GM12801 (cell line): Measurements from ENCODE around the gene HDAC4.

ENCODE experiments used
- TF ChIP-seq, protein P1 (sequence below): IDR thresholded peaks from one replicate; pipeline ENCODE4 v1.5.1; 2011; ENCODE audit warnings: control low read depth; ENCODE audit not compliant: insufficient read length; ENCODE audit errors: extremely low read depth

Gene HDAC4

DNA sequence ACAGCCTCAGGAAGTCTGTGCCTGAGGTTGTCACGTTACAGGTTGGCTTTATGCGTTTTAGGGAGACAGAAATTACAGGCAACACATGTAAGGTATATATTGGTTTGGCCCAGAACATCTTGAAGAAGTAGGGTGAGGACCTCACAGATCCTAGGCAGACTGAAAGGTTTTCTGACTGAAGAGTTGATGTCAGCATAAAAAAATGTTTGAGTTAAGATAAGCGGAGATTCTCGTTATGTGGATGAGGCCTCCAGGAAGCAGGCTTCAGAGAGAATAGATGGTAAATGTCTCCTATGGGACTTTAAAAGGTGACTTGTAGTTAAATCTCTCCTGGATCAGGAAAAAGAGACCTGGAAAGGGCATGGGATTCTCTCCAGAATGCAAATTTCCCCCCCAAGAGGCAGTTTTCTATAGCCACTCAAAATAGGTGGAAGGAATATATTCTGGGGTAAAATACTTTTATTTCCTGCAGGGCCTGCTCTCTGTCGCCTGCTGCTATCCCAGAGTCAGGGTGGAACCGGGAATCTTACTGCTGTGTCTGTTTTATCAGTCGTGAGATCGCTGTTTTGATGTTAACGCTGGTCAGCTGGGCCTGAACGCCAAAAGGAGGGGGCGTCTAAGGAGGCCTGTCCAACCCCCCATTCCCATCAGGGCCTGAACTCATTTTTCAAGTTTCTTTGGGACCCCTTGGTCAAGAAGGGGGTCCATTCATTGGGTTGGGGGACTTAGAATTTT lies 171.1 kb downstream of the HDAC4 start:
- TF ChIP-seq, protein P1, sequence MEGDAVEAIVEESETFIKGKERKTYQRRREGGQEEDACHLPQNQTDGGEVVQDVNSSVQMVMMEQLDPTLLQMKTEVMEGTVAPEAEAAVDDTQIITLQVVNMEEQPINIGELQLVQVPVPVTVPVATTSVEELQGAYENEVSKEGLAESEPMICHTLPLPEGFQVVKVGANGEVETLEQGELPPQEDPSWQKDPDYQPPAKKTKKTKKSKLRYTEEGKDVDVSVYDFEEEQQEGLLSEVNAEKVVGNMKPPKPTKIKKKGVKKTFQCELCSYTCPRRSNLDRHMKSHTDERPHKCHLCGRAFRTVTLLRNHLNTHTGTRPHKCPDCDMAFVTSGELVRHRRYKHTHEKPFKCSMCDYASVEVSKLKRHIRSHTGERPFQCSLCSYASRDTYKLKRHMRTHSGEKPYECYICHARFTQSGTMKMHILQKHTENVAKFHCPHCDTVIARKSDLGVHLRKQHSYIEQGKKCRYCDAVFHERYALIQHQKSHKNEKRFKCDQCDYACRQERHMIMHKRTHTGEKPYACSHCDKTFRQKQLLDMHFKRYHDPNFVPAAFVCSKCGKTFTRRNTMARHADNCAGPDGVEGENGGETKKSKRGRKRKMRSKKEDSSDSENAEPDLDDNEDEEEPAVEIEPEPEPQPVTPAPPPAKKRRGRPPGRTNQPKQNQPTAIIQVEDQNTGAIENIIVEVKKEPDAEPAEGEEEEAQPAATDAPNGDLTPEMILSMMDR = no peak

DNA sequence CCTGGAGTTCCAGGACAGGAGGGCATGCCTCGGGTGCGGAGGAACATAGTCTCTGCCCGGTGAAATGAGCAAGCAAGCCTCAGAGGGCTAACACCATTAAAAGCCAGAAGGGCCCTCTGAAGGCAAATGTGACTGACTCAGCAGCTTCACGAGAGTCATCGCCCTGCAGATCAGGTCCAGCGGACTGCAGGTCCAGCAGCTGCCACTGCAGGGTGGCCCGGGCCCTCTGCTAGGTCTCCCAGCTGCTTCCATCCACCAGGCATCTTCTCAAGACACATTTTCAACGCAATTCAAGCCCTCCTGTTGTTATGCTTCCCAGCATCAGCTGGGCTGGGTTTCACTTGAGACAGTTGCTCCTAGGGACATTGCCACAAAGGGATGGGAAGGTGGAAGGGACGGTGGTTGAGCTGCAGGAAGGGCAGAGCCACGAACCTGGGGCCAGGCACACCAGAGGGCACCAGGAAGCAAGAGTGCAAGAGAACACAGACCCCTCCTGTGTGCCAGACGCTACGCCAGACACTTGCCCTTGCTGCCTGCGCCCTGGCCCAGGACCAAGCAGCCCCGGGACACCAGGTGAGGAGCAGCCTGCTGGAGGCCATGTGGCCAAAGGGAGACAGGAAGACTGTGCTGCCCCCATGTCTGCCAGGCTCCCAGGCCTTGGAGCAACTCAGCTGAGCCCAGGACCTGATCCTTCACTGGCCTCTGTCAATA lies 173.0 kb downstream of the HDAC4 start:
- TF ChIP-seq, protein P1 = no peak

DNA sequence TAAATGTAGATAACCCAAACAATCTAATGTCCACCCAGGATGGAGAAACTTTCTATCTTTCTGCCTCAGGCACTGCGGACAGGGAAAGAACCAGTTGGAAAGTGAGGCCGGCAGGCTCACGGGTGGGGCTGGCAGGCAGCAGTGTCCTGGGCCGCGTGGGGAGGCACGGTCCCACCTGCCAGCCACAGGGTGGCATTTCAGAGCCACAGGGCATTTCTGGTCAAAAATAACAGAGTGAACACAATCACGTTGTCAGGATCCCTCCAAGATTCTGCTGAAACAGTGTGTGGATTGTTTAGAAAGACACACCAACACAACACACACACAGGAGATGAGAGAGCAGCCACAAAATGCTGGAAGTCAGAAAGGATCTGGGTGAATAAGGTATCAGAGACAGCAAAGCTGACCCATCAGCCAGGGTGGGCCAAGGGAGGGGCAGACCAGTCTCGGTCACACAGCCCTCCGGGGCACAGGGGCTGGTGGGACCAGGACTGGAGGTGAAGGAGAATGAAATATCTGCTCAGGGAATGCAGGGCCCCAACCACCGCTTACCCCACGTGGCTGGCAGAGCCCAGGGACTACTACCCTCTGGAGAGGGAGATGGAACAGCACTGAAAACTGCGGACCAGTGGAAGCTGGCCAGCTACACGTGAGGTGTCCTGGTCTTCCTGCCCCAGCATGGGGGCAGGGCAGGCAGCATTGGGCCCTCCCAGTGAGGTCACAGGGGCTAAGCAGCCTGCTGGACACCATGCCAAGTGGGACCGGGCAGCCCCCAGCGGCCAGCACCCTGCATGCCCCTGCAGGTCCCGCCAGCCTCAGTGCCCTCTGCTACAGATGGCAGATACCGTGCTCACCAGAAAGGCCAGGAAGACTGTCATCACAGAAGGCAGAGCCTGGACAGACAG lies 173.9 kb downstream of the HDAC4 start:
- TF ChIP-seq, protein P1 = no peak

DNA sequence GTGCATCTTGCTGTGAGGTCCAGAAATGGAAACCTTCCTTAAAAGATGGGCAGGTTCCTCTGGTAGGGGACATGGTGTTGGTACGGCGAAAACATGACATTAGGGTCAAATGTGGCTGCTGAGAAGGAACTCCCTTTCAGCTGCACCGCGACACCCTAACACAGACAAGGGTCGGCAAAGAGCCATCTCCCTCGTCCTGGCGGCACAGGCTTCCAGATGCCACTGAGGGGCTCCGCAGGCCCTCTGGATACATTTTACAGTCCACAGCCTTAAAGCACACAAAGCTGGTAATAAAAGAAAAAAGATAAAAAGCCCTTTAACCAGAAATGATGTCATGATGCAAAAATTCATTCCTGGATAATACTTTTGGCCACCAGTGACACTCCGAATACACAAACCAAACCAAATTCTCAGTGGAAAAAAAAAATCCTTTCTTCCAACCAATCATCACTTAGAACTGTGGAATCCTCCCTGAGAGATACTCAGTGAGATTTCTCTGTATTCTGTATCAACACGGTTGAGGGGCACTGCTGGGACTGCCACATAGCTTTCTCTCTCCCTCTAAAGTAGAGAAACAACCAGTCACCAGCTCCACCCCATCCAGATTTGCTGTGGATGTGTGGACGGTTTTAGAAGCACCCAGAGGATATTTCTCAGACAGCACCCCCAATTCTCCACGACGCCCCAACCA lies 174.8 kb downstream of the HDAC4 start:
- TF ChIP-seq, protein P1 = no peak

DNA sequence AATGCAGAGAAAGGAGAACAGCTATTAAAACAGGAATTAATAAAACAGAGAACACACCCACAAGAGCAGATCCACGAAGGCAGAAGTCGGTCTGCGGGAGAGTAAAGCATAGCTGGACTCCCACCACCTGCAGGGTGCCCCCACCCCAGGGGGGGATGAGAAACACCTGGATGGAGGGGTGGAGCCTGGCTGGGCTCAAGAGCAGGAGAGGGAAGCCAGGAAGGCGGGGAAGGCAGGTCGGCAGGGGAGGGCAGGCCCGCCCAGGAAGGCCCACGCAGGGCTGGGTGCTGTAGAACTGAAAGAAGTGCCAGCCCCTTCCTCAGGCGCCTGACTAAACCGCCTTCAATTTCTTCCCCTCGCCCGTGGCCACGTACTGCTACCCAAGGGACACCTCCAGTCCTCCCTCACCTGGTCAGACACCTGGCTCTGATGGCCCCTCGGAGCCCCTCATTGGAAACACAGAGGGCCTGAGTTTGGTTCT lies 175.4 kb downstream of the HDAC4 start:
- TF ChIP-seq, protein P1 = no peak

DNA sequence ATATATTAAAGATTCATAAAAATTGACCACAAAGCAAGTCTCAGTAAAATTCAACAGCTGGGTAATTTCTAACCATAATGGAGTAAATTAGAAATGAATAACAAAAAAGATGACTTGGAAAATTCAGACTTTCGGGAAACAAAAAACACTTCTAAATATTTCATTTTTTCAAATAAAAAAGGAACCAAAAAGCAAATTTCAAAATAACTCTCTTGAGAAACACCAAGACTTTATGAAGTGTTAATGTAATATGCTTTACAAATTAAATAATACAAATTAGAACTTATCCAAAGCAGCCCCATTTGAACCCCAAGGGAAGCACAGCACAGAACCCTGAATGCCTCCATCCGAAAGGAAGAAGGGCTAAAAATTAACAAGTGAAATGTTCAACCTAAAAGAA lies 175.9 kb downstream of the HDAC4 start:
- TF ChIP-seq, protein P1 = no peak
